Nephron progenitor cell (in vitro differentiated cells): ENCODE measurements around the gene ARID5B.
"Not testable (repeated sequence)": the region's sequence is repeated elsewhere in the genome, so short reads cannot be mapped to it uniquely, and the experiment has no call there.

Experiments
- DNase-seq: peaks from one replicate; pipeline ENCODE4 v3.0.0; 2021
- H3K27ac Mint-ChIP-seq: 2 replicates; pipeline ENCODE4 v1.8.0; 2021; ENCODE audit warnings: mild to moderate bottlenecking, moderate library complexity, mixed read lengths
- H3K27me3 Mint-ChIP-seq: 2 replicates; pipeline ENCODE4 v1.8.0; 2021; ENCODE audit warnings: mild to moderate bottlenecking, low read depth, mixed read lengths; ENCODE audit not compliant: poor library complexity
- H3K36me3 Mint-ChIP-seq: 2 replicates; pipeline ENCODE4 v1.8.0; 2021; ENCODE audit warnings: low read depth, mixed read lengths
- H3K4me1 Mint-ChIP-seq: 2 replicates; pipeline ENCODE4 v1.8.0; 2021; ENCODE audit warnings: mixed read lengths
- H3K4me3 Mint-ChIP-seq: 2 replicates; pipeline ENCODE4 v1.8.0; 2021; ENCODE audit warnings: mild to moderate bottlenecking, moderate library complexity, mixed read lengths
- H3K9me3 Mint-ChIP-seq: 2 replicates; pipeline ENCODE4 v1.8.0; 2021; ENCODE audit warnings: mild to moderate bottlenecking, moderate library complexity, mixed read lengths
- TF ChIP-seq, protein P1 (sequence below): fragments of 200-600 bp; sonication (generic); IDR thresholded peaks from 2 replicates; pipeline ENCODE4 v1.5.0; 2021; ENCODE audit warnings: antibody characterized with exemption

Gene ARID5B

DNA sequence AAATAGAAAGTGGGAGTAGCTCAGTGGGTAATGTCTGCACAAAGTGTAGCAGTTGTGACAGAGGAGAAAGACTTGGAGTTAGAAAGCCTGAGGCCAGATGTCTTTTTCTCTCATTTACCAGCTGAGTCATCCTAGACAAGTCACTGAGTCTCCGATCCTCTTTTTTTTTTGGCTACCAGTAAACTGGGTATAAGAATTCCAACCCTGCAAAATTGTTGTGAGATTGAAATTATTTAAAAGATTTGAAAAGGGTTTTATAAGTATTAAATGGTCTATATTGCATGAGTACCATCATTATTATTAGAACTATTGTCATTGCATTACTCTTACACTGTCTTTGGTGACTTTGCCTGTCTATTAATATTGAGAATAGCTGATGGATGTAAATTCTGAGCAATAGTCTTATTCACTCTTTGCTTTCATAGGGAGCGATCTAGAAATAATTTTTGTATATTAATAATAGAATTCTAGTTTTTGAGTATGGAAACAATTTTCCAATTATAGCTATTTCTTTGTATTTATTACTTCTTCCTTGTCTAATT lies 74.0 kb downstream of the ARID5B start:
- Mint-ChIP-seq H3K27ac (no peak overlapping the region), H3K4me1 (no peaks in the 10 kb centered on the region), H3K9me3 (peaks cover 21% of the 10 kb centered on the region), H3K27me3 (no peaks in the 10 kb centered on the region), H3K4me3 (no peak overlapping the region), H3K36me3 (peaks cover 18% of the 10 kb centered on the region)
- TF ChIP-seq, protein P1, sequence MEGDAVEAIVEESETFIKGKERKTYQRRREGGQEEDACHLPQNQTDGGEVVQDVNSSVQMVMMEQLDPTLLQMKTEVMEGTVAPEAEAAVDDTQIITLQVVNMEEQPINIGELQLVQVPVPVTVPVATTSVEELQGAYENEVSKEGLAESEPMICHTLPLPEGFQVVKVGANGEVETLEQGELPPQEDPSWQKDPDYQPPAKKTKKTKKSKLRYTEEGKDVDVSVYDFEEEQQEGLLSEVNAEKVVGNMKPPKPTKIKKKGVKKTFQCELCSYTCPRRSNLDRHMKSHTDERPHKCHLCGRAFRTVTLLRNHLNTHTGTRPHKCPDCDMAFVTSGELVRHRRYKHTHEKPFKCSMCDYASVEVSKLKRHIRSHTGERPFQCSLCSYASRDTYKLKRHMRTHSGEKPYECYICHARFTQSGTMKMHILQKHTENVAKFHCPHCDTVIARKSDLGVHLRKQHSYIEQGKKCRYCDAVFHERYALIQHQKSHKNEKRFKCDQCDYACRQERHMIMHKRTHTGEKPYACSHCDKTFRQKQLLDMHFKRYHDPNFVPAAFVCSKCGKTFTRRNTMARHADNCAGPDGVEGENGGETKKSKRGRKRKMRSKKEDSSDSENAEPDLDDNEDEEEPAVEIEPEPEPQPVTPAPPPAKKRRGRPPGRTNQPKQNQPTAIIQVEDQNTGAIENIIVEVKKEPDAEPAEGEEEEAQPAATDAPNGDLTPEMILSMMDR, result no peak
- no peak for DNase-seq

DNA sequence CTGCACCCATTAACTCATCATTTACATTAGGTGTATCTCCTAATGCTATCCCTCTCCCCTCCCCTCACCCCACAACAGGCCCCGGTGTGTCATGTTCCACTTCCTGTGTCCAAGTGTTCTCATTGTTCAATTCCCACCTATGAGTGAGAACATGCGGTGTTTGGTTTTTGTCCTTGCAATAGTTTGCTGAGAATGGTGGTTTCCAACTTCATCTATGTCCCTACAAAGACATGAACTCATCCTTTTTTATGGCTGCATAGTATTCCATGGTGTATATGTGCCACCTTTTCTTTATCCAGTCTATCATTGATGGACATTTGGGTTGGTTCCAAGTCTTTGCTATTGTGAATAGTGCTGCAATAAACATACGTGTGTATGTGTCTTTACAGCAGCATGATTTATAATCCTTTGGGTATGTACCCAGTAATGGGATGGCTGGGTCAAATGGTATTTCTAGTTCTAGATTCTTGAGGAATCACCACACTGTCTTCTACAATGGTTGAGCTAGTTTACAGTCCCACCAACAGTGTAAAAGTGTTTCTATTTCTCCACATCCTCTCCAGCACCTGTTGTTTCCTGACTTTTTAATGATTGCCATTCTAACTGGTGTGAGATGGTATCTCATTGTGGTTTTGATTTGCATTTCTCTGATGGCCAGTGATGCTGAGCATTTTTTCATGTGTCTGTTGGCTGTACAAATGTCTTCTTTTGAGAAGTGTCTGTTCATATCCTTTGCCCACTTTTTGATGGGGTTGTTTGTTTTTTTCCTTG lies 75.6 kb downstream of the ARID5B start:
- H3K36me3 Mint-ChIP-seq, result peaks cover 18% of the 10 kb centered on the region
- H3K9me3 Mint-ChIP-seq, result peaks cover 21% of the 10 kb centered on the region
- H3K27ac Mint-ChIP-seq, H3K27me3 Mint-ChIP-seq, H3K4me1 Mint-ChIP-seq, DNase-seq, H3K4me3 Mint-ChIP-seq: not testable (repeated sequence)

DNA sequence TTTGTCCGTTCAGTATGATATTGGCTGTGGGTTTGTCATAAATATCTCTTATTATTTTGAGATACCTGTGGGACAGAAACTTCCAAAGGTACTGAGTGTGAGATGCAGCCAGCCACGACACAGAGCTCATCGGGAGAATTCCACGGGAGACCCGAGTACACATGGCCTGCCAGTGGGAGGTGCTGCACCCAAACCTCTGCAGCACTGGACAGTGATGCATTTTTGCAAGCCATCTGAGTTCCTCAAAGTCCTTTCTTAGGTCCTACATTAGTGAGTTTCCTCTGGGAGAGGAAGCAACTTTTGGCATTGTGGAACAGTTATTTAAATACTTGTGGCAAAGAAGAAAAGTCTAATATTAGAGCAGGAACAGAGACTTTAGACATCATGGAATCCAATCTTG lies 77.5 kb downstream of the ARID5B start:
- TF ChIP-seq, protein P1, result no peak
- peaks cover 21% of the 10 kb centered on the region for H3K9me3 Mint-ChIP-seq
- no peak overlapping the region for H3K27ac Mint-ChIP-seq
- H3K27me3 Mint-ChIP-seq, result no peaks in the 10 kb centered on the region
- DNase-seq, result no peak
- H3K36me3 Mint-ChIP-seq, result peaks cover 18% of the 10 kb centered on the region
- H3K4me1 Mint-ChIP-seq, result no peaks in the 10 kb centered on the region
- no peak overlapping the region for H3K4me3 Mint-ChIP-seq

DNA sequence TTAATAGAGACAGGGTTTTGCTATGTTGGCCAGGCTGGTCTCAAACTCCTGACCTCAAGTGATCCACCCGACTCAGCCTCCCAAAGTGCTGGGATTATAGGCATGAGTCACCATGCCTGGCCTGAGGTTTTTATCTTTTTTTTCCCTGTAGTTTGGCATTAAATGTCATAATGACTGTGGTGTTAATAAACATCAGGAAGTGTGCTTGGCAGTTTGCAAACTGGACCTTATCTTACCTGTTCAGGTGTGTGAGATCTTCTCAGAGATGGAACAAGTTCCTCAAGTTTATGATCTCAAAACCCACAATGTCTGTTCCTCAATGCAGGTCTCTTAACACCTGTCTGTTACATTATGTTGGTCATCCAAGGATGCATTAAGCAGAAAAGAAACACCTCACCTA lies 80.0 kb downstream of the ARID5B start:
- TF ChIP-seq, protein P1, result no peak

DNA sequence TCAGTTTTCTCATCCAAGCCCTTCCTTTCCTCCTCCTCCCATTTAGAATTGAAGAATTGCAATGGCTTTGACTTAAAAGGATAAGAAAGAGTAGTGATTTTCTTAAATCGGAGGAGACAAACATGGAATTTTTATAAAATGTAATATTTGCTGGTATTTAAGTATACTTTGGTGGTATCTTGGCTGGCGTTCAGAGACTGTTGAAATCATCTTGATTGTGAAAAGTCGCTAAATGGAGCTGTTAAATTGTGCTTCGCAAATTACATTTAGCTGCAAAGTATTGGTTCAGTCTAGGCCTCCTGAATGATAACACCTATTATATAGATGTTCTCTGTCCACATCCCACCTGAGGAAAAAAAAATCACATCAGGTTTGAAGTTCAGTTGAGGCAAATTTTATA lies 81.8 kb downstream of the ARID5B start:
- TF ChIP-seq, protein P1, result no peak
- H3K9me3 Mint-ChIP-seq, result peaks cover 4% of the 10 kb centered on the region
- H3K27me3 Mint-ChIP-seq, result peaks cover 3% of the 10 kb centered on the region
- no peaks in the 10 kb centered on the region for H3K4me1 Mint-ChIP-seq
- no peak overlapping the region for H3K4me3 Mint-ChIP-seq
- H3K27ac Mint-ChIP-seq, result no peak overlapping the region
- no peak for DNase-seq
- H3K36me3 Mint-ChIP-seq, result peaks cover 13% of the 10 kb centered on the region

More for the DNA sequence above, 80.0 kb downstream of the ARID5B start:
- no peak overlapping the region for H3K27ac Mint-ChIP-seq
- H3K4me3 Mint-ChIP-seq, result no peak overlapping the region
- no peaks in the 10 kb centered on the region for H3K4me1 Mint-ChIP-seq
- peaks cover 18% of the 10 kb centered on the region for H3K9me3 Mint-ChIP-seq
- DNase-seq, result no peak
- peaks cover 18% of the 10 kb centered on the region for H3K36me3 Mint-ChIP-seq
- H3K27me3 Mint-ChIP-seq, result peaks cover 3% of the 10 kb centered on the region

DNA sequence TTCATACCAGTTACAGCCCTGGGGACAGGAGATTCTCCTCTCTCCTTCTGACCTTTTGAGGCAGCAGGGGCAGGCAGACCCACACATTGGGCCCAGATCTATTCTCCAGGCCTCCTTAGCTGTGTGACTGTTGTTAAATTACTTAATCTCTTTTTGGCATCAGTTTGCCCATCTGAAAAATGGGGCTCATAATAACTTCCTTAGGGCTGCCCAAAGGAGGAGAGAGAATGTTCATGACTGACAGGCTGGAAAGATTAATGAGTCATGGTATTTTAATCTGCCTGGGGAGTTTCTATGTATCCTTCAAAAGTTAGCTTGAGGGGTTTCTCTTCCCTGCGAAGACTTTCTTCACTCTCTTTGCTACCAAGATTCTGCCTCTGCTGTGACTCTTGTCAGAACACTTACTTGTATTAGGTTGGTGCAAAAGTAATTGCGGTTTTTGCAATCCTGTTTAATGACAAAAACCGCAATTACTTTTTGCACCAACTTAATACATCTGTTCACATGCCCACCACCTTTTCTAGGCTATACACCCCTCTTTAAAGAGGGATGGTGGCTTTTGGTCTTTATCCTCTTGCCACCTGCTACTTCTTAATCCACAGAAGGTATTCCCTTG lies 83.4 kb downstream of the ARID5B start:
- H3K4me3 Mint-ChIP-seq, result no peak overlapping the region
- TF ChIP-seq, protein P1, result no peak
- no peaks in the 10 kb centered on the region for H3K4me1 Mint-ChIP-seq
- no peaks in the 10 kb centered on the region for H3K9me3 Mint-ChIP-seq
- DNase-seq, result no peak
- H3K36me3 Mint-ChIP-seq, result peaks cover 3% of the 10 kb centered on the region
- H3K27ac Mint-ChIP-seq, result no peak overlapping the region
- H3K27me3 Mint-ChIP-seq, result peaks cover 3% of the 10 kb centered on the region
